ENCODE data around the gene EIF2S2.

The EIF2S2 gene

GRCh38 chr20:34120213-34120612, 8.2 kb upstream of the EIF2S2 start:
- no peak for DNase-seq

- no peak for DNase-seq
These were observed 3.2 kb upstream of the EIF2S2 start for GRCh38 chr20:34115232-34115631.

- DNase-seq = no peak
These were observed 2.8 kb upstream of the EIF2S2 start for GRCh38 chr20:34114809-34115208.

GRCh38 chr20:34112600-34113101, 608 bp upstream of the EIF2S2 start:
- no peak for DNase-seq

DNA sequence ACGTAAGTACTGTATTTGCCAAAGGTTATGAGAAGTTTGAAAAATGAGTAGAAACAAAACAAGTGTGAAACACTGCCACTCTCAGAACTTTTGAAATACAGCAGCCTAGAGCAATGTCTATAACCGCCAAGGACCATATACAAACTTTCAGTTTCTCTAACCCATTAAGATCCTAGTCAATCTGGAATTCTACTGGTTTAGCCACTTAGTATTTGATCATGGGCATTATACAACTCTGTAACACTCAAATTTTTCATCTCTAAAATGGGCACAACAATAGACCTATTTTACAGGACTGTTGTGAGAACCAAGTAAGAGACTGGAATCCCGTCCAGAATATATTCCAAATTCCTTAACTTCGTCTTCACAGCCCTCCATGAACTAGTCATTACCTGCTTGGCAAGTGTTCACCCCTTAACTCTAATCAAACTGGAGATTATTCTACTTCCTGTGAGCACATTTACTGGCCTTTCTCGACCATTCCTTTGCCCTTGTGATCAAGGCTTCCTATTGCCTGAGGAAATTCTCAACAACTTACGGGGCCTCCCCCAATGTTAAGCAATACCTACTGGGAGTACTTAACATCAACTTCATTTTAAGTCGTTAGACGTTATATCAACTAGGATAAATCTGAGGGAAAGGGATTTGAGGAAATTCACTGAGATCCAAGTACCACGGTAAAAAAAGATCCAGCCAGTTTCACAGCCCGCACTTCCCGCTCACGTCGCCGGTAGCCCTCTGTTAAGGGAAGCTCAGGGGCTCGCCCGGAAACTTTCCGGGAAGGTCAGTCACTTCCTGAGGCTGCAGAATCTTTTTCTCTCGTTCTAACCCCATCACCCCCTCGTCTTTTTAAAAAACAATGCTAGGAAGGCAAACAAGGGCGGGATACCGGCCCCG, 1.1 kb downstream of the EIF2S2 start:
- DNase-seq = no peak

DNA sequence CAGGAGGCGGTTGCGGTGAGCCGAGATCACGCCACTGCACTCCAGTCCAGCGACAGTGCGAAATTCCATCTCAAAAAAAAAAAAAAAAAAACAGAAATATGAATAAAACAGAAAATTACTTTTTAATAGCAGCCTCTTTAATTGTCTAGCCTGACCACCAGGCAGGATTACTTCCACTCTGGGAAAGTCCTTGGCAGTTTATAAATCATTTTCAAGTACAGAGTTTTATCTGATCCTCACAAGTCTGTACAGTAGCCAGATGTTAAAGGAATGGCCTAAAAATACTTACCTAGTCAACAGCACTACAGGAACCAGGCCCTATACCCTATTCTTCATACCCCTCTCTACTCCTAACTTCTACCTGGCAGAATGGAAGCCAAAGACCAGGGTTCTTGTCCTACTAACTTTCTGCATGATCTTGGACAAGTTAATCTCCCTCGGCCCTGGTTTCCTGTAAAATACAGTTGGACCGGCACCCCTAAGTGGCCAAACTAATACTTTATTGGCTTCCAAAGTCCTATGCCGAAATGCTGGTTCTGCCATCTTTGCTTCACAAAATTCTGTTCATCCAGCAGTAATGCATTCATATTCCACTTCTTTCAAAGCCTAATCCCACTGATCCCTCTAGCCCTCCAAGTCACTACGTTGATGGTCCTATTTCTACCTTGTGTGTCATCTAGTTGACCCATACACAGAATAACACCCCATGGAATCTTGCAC, 1.9 kb downstream of the EIF2S2 start:
- DNase-seq = no peak

DNA sequence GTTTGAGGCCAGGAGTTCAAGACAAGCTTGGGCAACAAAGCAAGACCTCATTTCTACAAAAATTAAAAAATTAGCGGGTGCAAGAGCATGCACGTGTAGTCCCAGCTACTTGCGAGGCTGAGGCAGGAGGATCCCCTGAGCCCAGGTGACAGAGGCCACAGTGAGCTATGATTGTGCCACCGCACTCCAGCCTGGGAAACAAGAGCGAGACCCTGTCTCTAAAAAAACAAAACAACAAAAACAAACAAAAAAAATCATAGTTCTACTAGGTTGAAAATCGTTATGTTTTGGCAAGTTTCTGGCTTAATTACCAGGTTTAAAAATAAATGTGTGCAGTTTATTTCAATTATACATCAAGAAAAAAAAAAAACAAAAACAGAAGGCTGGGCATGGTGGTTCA, 2.6 kb downstream of the EIF2S2 start:
- no peak for DNase-seq

GRCh38 chr20:34108616-34109174, 3.3 kb downstream of the EIF2S2 start:
- no peak for DNase-seq

DNA sequence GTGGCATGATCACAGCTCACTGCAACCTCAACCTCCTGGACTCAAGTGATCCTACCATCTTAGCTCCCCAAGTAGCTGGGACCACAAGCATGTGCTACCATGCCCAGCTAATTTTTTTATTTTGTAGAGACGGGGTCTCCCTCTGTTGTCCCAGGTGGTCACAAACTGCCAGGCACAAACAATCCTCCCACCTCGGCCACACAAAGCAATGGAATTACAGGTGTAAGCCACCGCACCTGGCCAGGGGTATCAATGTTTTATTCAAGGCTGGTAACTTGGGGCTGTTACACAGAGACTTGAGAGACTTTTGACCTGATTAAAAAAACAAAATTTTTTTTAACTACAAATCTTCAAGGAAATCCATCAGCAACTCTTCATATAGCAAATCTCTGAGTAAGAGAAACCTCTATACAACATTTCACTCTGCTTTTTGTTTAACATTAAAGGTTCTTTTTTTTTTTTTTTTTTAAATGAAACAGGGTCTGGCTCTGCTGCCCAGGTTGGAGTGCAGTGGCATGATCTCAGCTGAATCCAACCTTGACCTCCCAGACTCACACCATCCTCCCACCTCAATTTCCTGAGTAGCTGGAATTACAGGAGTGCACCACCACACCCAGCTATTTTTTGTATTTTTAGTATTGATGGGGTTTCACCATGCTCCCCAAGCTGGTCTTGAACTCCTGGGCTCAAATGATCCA, 5.9 kb downstream of the EIF2S2 start:
- DNase-seq = no peak

- DNase-seq = no peak
These were observed 8.0 kb downstream of the EIF2S2 start for GRCh38 chr20:34104059-34104458.

GRCh38 chr20:34102342-34102741, 9.7 kb downstream of the EIF2S2 start:
- DNase-seq = no peak

DNA sequence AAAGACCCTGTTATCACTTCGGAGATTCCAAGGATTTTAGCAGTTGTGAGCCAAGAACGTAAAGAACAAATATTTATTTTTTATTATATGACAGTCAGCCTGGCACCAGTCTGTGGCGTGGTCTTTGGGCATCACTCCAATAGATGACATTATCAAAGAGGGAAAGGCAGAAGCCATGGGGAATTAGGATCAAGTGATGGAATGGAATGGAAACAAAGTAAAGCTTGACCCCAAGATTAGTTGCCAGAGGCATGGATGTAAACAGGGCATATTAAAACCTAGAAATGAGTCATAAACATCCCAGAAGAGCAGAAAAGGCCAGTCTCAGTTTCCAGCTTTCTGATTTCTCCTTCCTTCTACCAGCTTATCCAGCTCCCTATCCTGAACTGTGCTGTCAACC, 11.5 kb downstream of the EIF2S2 start:
- no peak for DNase-seq

DNA sequence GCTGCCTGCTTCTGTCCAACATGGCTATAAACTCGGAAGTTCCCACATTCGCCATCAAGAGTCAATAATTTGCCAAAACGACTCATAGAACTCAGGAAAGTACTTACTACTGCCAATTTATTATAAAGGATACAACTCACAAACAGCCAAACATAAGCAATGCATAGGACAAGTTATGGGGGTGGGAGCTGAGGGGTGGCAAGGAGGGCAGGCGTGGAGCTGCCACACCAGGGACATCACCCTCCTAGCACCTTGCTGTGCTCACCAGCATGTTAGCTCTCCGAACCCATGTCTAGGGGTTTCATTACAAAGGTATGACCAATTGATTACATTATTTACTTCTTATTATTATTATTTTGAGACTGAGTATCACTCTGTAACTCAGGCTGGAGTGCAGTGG, 12.4 kb downstream of the EIF2S2 start:
- DNase-seq = no peak

- no peak for DNase-seq
These were observed 13.5 kb downstream of the EIF2S2 start for GRCh38 chr20:34098570-34098969.

DNA sequence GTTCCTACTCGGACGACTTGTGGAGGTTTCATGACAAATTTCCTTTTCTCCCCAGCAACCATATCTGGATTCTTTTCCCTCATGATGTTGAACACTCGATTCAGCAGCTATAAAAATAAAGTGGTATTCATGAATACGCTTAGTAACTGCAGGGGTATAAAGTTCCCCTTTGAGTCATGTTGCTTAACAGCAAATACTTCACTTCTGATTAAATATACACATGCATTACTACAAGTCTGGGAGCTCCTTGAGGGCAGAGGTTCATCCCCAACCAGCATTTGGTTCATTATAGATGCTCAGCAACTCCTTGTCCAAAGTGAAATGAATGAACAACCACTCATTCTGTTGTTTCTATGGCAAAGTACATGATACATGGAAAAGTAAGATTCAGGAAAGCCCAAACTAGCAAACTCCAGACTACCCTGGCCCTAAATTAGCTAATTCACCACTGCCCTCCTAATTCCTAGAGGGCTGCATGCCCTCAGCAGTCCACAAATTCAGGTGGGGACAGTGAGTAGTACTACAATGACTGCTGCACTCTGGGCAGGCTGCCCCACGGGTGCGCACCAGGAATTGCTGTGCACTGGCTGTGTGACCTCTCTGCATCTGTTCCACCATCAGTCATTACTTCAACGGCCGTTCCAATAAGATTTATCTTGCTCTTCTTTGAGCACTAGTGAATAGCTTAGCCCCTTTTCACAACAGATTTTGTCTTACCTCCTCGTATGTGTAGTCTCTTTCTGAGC, 15.2 kb downstream of the EIF2S2 start:
- no peak for DNase-seq

GRCh38 chr20:34095825-34096224, 16.2 kb downstream of the EIF2S2 start:
- no peak for DNase-seq

DNA sequence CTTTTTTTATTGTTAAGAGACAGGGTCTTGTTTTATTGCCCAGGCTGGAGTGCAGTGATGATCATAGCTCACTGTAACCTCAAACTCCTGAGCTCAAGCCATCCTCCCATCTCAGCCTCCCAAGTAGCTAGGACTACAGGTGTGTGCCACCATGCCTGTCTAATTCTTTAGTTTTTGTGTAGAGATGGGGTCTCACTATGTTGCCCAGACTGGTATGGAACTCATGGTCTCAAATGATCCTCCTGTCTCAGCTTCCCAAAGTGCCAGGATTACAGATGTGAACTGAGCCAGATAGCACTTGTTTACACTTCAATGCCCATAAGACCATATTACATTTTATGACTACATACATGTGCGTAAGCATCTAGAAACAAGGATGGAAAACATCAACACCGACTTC, 18.1 kb downstream of the EIF2S2 start:
- DNase-seq = no peak

DNA sequence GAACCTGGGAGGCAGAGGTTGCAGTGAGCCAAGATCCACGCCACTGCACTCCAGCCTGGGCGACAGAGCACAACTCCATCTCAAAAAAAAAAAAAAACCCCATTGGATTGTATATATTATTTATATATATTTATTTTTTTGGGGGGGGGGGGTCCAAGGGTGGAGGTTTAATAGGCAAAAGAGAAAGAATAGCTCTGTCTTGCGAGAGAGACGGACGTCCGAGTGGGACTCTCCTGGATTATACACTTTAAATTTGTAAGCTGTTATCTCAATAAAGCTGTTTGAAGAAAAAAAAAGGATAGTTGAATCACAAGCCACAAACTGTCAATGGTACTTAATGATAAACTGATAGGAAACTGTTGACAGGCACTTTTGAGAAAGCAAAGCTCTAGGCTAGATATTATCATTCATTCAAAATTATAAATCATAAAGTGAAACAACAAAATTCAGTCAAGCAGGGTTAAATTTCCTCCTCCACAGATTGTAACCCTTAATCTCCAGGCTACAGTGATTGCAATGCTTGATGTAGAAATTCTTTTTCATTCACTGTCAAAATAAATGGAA, 20.3 kb downstream of the EIF2S2 start:
- no peak for DNase-seq

GRCh38 chr20:34090645-34091044, 21.4 kb downstream of the EIF2S2 start:
- no peak for DNase-seq

GRCh38 chr20:34089655-34090345, 22.2 kb downstream of the EIF2S2 start:
- no peak for DNase-seq

- DNase-seq = no peak
These were observed 22.9 kb downstream of the EIF2S2 start for GRCh38 chr20:34089175-34089479.
